Inflammatory macrophage (primary cell): ENCODE data around the gene C1orf50.

Experiments used
- DNase-seq, 2 donors: peaks; one replicate each; pipeline ENCODE4 v3.0.0-alpha.2; 2020 to 2022

The C1orf50 gene

DNA sequence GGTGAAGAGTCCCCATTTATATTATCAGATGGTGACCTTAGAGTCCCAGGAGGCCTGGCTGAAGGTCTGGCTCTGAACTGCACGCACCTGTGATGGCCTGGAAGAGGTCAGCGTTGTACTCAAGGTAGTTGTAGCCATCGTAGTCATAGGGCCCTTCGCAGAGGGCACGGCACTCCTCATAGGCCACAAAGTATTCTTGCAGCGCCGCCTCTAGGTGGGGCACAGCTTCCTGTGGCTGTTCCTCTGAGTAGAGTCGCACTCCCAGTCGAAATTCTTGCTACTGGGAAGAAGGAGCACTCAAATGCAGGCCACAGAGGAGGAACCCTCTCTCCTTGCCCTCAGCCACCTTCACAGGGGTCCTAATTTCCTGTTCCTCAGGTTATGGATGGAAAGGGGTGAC lies 7.9 kb upstream of the C1orf50 start:
- DNase-seq = peak in 1 of 2 donors; percentile 23

DNA sequence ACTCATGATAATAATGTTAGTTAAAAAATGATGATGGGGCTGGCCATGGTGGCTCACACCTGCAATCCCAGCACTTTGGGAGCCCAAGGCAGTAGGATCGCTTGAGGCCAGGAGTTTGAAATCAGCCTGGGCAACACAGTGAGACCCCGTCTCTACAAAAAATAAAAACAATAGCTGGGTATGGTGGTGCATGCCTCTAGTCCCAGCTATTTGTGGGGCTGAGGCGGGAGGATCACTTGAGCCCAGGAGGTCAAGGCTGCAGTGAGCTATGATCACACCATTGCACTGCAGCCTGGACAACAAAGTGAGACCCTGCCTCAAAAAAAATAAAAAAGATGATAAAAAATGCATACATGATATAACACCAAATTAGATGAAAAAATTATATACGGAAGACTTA lies 5.5 kb upstream of the C1orf50 start:
- DNase-seq = no peak

DNA sequence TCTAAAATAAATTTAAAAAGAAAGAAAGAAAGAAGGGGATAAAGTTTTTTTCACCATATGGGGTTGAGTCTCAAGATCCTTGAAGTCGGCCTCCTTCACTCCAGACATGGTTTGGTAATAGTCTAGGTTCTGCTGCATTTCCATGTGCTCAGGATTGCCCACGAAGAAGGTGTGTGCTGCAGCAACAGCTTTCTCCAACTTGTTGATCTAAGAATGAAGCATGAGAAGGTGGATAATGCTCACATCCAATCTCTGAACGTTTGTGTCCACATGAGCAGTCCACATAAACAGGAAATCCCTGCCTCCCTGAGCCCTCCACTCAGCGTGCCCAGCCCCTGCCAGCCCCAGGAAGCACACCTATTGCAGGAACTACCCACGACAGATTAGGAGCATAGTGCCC lies 4.8 kb upstream of the C1orf50 start:
- DNase-seq = no peak

DNA sequence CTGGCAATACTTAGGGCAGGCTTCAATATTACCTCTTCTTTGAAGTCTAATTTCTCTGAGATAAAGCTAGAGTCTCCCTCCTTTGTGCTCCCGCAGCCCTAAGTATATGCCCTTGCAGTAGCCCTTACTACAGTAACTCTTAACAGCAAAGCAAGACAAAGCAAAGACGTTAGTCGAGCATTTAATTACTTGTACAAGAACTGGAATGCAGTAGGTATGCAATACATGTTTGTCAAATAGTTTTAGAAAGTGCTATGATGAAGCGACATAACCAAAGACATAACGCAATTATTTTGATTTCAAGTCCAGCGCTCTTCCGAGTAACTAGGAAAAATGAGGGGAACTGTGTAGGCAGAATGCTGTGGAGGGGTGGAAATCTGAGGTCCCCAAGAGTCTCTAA lies 1.8 kb upstream of the C1orf50 start:
- no peak for DNase-seq

DNA sequence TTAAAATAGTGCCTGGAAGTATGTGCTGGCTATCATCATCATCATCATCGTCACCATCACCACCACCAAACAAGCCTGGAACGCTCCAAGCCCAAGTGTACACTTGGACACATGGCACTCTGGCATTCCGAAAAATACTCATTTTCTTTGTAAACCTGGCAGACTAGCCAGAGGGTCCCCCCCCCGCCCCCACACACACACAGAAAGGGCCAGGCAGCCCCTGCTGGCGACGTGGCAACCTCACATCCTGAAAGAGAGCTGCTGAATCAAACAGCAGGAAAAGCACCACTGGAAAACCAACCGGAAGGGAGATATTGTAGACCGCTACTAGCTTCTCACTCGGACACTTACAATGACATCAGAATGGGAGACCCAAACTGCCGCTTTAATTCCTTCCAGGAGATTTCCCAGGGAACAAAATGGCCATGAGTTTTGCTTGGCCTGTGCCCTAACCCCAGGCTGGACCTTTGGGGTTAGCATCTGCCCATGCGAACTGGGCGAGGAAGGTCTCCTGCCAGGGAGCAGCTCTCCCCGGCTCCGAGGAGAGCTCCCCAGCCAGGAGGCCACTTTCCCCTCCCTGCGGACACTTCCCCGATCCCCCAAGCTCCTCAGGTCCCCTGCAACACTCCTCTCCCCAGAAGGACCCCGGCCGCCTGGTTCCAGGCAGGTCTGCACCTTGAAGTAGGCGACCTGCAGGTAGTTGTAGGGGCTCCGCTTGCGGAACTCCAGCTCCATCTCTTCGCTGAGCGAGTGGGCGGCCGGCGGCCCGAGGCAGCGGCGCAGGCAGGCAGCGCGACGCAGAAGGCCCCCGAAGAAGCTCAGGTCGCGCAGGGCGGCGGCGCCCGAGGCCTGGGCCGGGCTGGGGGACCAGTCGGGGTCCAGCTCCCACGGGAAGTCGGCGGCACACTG lies 963 bp upstream of the C1orf50 start:
- peak; percentile 33 to 46 for DNase-seq

DNA sequence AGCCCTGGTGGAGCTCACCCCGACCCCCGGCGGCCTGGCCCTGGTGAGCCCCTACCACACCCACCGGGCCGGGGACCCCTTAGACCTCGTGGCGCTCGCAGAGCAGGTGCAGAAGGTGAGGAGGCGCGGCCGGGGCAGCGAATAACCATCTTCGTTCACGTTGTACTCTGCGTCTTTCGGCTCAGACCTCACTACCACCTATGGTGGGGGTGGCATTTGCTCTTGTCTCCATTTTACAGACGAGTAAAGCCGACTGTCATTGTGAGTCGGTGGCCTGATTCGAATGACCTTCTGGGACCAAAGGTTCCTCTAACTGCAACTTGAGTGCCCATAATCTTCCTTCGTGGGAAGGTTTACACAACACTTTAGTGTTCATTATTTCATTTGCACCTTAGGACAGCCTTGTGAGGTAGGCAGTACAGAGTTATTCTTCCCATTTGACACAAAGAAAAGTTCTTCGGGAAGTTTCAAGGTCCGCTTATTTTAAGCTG lies 506 bp downstream of the C1orf50 start:
- DNase-seq = peak; percentile 29 to 52

DNA sequence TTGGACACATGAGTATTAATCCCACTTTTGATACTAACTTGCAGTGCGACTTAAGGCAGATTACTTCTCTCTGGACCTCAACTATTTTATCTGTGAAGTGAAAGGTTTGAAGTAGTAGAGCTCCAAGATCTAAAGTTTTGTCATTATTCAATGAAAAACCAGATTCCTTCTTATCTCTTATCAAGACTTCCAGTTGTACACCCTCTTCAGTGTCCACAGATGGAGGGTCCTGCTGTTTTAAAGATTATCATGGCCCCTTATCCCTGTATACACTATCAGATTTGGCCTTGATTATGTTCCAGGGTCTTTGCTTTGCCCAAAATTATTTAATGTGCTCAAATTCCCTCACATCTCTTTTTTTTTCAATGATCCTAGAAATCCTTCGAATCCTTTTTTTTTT lies 1.1 kb downstream of the C1orf50 start:
- DNase-seq = no peak

DNA sequence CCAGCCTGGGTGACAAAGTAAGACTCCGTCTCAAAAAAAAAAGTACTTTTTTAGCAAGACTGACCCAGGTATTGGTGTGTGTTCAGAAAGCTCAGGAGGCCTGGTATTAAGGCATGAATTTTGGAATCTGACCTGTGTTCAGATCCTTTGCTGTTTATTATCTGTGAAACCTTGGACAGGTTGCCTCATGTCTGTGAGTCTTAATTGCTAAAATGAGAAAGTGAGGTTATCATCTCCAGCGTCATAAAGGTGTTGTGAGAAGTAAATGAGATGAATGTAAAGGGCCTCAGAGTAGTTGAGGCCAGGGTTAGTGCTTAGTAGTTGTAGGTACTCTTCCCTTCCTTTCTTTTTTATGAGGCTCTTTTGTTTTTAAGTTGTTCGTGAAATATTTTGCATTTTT lies 2.8 kb downstream of the C1orf50 start:
- DNase-seq = no peak

DNA sequence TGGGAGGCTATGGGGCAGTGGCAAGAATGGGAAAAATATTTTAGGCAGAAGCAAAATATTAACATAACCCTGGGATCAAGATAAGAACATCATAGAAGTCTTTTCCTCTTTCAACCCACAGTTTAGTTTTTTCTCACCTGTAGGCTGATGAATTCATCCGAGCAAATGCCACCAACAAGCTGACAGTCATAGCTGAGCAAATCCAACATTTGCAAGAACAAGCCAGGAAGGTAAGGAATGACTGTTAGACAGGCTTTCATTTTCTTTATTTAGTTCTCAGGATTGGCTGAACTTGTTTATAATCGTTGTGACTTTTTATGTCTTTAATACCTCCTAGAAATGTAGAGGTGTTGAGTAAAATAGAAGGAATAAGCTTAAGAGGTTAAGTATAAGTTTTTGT lies 6.4 kb downstream of the C1orf50 start:
- no peak for DNase-seq

DNA sequence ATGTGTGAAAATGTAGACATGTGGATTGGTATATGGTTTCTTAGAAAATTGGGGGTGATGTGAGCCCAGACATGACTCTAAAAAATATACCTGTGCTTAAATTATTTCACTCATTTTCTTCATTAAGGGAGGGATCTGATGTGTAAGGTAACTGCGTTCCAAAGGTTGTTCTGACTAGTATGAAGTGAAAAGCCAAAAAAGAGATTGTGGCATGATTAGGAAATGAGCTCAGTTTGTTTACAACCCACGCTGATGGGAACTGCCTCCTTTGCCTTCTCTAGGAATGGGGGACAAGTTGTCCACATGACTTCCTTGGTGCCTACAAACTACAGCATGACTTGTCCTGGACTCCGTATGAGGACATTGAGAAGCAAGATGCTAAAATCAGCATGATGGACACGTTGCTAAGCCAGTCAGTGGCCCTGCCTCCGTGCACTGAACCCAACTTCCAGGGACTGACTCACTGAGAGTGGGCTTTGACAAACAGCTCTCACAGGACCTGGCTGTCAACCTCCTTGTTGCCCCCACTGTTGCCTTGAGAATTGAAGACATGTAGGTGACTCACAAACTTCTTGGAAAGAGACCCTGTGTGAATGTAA lies 8.0 kb downstream of the C1orf50 start:
- DNase-seq = peak; percentile 64 to 86

DNA sequence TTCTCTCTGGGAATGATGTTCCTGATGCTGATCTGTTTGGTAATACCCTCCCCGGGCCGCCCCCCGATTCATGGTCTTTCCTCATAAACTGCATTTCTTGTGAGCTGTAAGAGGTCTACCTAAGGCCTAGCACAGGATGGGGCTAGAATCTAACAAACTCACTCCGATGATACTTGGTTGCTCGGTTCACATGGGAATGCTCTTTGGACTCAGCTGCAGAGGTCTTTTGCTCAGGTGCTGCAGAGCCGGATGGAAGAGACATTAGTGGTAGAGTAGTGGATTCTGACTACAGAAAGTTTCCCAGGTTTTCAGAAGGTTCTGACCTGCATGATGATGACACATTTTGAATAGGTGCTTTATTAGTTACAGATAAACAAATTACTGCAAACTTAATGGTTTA lies 9.5 kb downstream of the C1orf50 start:
- no peak for DNase-seq

DNA sequence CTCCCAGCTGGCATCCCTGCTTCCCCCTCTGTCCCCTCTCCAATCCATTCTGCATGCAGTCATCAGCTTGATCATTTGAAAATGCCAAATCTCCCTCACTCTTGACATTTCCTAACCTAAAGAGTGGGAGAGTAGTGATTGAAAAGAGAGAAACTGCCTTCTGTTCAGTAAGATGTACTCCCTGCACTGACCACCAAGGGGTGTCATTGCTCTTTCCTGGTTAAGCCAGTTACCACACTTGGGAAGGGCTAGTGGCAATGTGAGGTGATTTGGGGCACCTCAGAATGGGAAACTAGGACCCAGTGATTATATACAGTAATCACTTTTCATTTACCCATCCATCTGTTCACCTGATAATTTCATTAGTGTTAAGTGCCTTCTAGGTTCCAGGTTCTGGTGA lies 10.8 kb downstream of the C1orf50 start:
- DNase-seq = peak; percentile 47 to 48

DNA sequence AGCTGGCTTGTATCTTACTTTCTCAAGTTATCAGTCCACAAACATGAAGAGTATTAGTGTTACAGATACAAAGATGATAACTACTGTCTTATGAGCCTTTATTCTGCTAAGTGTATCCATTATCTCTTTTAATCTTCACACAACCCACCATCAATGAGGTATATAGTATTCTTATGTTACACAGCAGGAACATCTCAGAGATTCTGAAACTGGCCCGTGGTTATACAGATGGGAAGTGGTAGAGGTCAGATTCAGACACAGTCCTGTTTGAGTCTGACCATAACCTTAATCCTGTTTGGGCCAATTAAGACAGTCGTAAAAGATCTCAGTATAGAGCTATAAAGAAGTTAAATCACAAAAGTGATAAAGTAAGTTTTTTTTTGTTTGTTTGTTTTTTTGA lies 12.7 kb downstream of the C1orf50 start:
- DNase-seq = no peak

DNA sequence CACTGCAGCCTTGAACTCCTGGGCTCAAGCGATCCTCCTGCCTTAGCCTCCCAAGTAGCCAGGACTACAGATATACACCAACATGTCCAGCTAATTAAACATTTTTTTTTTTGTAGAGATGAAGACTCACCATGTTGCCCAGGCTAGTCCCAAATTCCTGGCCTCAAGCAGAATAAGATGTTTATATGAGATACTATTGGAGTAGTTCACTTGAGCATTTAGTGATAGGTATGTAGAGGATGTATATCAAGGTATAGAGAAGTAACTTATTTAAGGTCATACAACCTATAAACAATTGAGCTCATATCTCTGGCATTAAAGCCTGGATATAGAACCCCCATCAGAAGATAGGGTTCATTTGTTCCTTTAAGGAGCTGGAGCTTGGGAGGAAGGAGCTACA lies 13.1 kb downstream of the C1orf50 start:
- no peak for DNase-seq

DNA sequence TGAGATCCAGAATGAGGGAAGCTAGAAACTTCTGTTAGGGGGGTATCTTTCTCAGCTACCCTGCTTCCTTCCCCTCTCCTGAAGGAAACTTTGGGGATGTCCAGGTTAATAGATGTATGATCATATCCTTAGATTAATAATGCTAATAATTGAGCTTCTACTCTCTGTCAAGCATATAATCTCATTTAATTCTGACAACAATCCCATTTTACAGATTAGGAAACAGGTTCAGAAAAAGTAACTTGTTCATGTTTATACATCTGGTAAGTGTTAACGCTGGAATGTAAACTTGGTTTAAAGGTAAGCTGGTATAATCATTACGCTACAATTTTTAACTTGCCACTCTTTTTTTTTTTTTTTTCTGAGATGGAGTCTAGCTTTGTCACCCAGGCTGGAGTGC lies 16.0 kb downstream of the C1orf50 start:
- no peak for DNase-seq

DNA sequence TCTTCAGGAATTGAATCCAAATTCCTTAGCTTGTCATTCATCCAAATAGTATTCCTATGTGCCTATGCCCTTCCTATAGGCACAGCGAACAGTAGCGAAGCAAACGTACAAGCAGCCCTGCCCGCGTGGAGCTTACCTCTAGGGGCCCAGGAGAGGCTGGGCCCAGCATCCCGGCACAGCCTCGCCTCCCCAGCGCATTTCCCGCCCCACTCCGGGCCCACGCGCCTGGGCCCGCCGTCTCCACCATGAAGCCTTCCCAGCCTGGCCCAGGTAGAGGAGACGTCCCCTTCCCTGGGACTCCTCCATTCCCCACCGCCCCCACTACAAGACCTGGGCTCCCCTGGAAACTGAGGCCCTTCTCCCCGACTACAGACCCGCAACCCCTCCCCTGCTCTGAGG lies 17.5 kb downstream of the C1orf50 start:
- no peak for DNase-seq

DNA sequence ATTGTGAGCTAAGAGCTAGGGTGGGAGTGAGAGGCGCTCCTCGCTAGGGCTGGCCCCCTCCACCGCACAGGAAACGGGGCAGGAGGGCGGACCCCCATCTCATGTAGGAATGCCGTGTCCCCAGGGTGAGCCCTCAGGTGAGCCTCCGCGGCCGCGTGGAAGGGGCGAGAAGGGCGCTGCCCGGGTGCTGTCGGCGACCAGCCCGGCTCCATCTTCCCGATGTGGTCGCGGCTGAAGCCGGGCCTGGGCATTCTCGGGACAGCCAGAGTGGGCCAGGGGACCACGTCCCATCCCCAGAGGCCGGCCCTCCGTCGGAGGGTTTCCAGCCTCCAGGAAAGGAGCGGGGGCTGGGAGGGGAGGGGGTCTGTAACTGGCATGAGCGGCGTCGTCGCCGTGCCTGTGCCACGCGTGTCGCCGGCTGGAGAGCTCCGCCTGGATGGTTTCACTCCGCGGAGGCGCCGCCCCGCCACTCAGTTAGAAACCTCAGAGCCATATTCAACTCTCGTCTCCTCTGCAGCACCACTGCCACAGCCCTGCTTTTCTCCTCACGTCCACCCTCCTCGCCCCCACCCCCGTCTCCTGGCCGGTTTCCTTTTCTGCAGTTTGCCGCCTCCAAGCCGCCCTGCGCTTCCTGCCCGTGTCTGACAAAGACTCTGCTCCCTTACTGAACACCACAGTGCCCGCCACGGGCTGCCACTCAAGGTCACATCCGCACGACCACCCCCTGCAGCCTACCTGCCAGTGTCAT lies 18.1 kb downstream of the C1orf50 start, which contains the start of gene TMEM269:
TMEM269 (plus strand) TSS at position 46 of the 748 bp plus-strand sequence. CDS start 4,903 bp downstream, outside the sequence.
- peak in 1 of 2 donors; percentile 9 for DNase-seq

DNA sequence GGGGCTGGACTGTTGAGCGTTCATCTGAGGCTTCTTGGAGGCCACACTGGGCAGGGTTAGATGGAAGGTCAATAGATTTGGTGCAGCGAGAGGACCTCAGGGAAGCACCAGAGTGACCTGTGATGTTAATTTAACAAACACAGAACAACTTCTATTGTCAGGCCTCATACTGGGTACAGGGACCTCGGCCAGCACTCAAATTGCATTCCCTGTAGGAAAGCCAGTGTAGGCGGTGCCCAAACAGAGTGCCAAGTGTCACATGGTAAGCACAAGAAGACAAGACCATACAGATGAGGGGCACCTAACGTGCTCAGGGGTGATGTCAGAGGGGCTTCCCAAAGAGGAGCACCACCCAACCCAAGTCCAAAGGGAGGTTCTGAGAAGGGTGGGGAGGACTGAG lies 19.0 kb downstream of the C1orf50 start:
- no peak for DNase-seq

DNA sequence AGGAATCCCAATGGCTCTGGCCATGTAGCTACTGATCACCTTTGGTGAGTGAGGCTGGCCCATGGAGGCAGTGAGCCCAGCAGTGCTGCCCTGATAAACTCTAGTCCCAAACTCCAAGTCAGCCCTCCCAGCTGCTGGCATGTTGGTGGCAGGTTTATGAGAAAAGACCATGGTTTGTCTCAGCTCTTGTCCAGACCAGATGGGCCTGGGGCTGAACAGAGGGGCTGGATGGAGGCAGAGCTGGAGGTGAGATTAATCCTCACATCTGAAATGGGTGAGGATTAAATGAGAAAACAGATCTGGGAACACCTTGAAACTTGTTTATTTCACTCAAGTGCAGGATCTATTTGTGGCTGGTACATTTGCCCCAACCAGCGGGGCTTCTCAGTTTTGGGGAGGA lies 21.0 kb downstream of the C1orf50 start:
- DNase-seq = no peak

DNA sequence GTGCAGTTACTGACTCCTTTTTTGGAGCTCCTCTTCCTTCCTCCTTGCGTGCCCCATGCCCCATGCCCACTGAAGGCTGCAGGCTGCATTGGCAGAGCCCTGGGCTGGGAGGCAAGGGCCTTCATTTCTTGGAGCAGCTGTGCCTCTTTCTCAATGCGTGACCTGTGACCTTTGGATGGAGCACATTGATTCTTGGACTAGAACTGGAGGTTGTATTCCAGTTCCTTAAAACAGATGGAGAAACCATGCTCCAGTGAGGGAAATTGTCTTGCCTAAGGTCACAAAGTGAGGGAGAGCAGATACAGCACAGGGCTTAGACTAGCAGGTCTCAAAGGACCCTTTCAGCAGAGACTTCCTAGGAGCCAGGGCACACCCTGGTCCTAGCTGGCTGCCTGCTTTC lies 26.8 kb downstream of the C1orf50 start:
- no peak for DNase-seq

DNA sequence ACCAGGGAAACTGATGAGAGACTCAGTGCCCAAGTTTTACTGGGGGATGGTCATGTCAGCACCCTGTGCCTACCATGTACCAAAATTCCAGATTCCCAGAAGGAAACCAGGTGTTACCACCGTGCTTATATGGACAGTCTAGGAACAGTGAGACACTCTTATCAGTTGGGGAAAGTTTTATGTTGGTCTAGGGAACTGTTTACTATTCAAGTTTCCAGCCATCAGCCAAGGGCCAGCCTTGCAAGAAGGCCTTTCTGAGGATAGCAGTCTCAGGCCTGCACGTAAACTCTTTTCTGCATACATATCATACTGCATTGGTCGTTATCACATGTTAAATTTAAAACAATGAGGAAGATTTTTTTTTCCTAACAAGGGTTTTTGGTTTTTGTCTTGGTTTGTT lies 30.4 kb downstream of the C1orf50 start:
- no peak for DNase-seq

DNA sequence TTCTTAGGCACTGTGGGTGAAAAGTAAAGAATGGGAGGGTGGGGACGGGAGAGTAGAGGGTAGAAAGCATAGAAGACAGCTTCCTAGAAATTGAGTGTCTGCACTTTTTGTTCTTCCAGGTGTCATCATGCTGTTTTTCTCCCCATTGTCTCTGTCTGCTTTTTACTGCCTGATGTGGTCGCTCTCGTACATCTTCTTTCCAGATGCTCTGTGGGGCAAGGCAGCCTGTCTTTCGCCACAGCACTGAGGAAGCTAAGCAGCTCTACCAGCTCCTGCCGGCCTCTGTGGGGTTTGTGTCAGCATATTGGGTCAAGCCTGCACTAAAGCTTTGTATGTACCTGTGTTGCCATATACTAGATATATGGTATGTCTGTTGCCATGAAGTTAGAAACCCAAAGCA lies 30.9 kb downstream of the C1orf50 start:
- no peak for DNase-seq

DNA sequence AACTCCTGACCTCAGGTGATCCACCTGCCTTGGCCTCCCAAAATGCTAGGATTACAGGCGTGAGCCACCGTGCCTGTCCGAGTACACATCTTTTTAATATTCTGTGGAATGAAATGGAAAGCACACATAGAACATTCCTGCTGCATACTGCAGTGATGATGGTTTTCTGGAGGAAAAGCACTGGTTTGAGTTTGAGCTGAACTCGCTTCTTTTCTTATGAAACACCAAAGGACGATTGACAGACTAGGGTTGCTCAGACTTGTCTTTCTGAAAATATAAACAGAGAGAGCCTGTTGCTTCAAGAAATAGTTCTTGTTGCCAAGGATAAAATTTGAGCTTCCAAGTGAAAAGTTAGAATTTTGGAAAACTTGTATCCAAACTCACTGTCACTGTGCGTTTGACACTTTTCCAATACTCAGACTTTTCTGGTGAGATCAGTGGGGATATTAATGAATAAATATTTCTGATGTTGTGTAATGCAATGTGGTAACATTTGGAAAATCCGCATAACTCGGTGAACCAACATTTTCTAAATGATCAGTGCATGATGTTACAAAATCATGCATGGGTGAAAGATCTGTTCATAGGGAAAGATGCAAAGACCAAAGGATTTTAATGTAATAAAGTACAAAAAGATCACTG lies 34.9 kb downstream of the C1orf50 start:
- no peak for DNase-seq
